GM12878 (cell line): Measurements from ENCODE around the gene PRPSAP1.

Experiments
- ASH2L ChIP-seq: fragments of 300-600, 200-600 bp; sonication (generic); IDR thresholded peaks from 2 replicates; pipeline ENCODE4 v1.6.1; 2017; ENCODE audit warnings: low read depth, mild to moderate bottlenecking, borderline replicate concordance
- EP300 ChIP-seq, 2 experiments: fragments of 150-350 bp in 1 of 2; IDR thresholded peaks; 2 replicates each; pipeline ENCODE4 v1.6.1; 2011 to 2012; ENCODE audit warnings: low read depth in 2 of 2, low read length in 2 of 2, borderline replicate concordance in 1 of 2, improper control_type of control experiment in 1 of 2, inconsistent platforms in 1 of 2; ENCODE audit not compliant: control insufficient read depth in 1 of 2
- FOS ChIP-seq: IDR thresholded peaks from 3 replicates; pipeline ENCODE4 v1.6.1; 2011; ENCODE audit warnings: borderline replicate concordance; ENCODE audit not compliant: insufficient read length; ENCODE audit errors: extremely low read depth
- HDAC2 ChIP-seq: fragments of 200-600 bp; sonication (generic); IDR thresholded peaks from 2 replicates; pipeline ENCODE4 v1.6.1; 2017
- NR2C2 ChIP-seq: IDR thresholded peaks from 2 replicates; pipeline ENCODE4 v1.6.1; 2011; ENCODE audit warnings: borderline replicate concordance, low read depth; ENCODE audit not compliant: control insufficient read depth, insufficient read length
- POLR2A ChIP-seq: IDR thresholded peaks from 2 replicates; pipeline ENCODE4 v1.6.1; 2011; ENCODE audit warnings: low read depth, mild to moderate bottlenecking, low read length
- RAD51 ChIP-seq: fragments of 450-650 bp; IDR thresholded peaks from 2 replicates; pipeline ENCODE4 v1.6.1; 2016; ENCODE audit warnings: moderate library complexity, mild to moderate bottlenecking, inconsistent platforms
- SIN3A ChIP-seq: IDR thresholded peaks from 2 replicates; pipeline ENCODE4 v1.6.1; 2012; ENCODE audit warnings: low read depth, low read length, improper control_type of control experiment
- USF2 ChIP-seq: IDR thresholded peaks from 2 replicates; pipeline ENCODE4 v1.6.1; 2011; ENCODE audit warnings: low read depth, low read length, improper control_type of control experiment, borderline replicate concordance
- ZNF384 ChIP-seq: IDR thresholded peaks from 2 replicates; pipeline ENCODE4 v1.6.1; 2012; ENCODE audit warnings: low read depth, mild to moderate bottlenecking, low read length, improper control_type of control experiment, borderline replicate concordance
- TF ChIP-seq, protein P1 (sequence below): IDR thresholded peaks from 2 replicates; pipeline ENCODE4 v1.6.1; 2012; ENCODE audit warnings: mild to moderate bottlenecking, low read depth, low read length
- TF ChIP-seq, protein P2 (sequence below), 3 experiments: IDR thresholded peaks in 2 of 3; conservative IDR thresholded peaks in 1 of 3; 2 replicates each; pipeline ENCODE4 v1.5.1; 2011; ENCODE audit warnings: low read depth in 3 of 3, low read length in 3 of 3, mild to moderate bottlenecking in 3 of 3, control low read depth in 2 of 3, moderate library complexity in 2 of 3, inconsistent platforms in 1 of 3, mixed read lengths in 1 of 3; ENCODE audit not compliant: control insufficient read depth in 2 of 3, insufficient read depth in 1 of 3; ENCODE audit errors: extremely low read depth in 1 of 3

DNA sequence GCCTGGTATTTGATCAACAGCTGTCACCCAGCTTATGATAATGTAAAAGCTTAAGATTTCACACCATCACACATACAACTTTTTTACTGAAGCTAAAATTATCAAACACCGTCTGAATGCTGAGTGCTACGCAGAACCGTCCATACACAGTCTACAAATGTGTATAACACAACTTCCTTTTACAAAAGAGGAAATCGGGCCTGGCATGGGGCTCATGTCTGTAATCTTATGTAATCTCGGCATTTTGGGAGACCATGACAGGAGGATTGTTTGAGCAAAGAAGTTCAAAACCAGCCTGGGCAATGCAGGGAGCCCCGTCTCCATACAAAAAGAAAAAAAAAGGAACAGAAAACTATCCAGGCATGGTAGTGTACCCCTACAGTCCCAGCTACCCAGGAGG, 26.0 kb downstream of the PRPSAP1 start:
- TF ChIP-seq HDAC2: no peak
- TF ChIP-seq, protein P1, sequence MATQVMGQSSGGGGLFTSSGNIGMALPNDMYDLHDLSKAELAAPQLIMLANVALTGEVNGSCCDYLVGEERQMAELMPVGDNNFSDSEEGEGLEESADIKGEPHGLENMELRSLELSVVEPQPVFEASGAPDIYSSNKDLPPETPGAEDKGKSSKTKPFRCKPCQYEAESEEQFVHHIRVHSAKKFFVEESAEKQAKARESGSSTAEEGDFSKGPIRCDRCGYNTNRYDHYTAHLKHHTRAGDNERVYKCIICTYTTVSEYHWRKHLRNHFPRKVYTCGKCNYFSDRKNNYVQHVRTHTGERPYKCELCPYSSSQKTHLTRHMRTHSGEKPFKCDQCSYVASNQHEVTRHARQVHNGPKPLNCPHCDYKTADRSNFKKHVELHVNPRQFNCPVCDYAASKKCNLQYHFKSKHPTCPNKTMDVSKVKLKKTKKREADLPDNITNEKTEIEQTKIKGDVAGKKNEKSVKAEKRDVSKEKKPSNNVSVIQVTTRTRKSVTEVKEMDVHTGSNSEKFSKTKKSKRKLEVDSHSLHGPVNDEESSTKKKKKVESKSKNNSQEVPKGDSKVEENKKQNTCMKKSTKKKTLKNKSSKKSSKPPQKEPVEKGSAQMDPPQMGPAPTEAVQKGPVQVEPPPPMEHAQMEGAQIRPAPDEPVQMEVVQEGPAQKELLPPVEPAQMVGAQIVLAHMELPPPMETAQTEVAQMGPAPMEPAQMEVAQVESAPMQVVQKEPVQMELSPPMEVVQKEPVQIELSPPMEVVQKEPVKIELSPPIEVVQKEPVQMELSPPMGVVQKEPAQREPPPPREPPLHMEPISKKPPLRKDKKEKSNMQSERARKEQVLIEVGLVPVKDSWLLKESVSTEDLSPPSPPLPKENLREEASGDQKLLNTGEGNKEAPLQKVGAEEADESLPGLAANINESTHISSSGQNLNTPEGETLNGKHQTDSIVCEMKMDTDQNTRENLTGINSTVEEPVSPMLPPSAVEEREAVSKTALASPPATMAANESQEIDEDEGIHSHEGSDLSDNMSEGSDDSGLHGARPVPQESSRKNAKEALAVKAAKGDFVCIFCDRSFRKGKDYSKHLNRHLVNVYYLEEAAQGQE: no peak
- no peak for TF ChIP-seq ZNF384
- no peak for TF ChIP-seq NR2C2
- TF ChIP-seq ASH2L: no peak
- TF ChIP-seq POLR2A: no peak
- TF ChIP-seq FOS: no peak
- no peak for TF ChIP-seq USF2
- TF ChIP-seq, protein P2, sequence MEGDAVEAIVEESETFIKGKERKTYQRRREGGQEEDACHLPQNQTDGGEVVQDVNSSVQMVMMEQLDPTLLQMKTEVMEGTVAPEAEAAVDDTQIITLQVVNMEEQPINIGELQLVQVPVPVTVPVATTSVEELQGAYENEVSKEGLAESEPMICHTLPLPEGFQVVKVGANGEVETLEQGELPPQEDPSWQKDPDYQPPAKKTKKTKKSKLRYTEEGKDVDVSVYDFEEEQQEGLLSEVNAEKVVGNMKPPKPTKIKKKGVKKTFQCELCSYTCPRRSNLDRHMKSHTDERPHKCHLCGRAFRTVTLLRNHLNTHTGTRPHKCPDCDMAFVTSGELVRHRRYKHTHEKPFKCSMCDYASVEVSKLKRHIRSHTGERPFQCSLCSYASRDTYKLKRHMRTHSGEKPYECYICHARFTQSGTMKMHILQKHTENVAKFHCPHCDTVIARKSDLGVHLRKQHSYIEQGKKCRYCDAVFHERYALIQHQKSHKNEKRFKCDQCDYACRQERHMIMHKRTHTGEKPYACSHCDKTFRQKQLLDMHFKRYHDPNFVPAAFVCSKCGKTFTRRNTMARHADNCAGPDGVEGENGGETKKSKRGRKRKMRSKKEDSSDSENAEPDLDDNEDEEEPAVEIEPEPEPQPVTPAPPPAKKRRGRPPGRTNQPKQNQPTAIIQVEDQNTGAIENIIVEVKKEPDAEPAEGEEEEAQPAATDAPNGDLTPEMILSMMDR (IDR thresholded peaks at IDR 0.05 in 2 of 3, conservative IDR thresholded peaks at IDR 0.05 in 1 of 3; ENCODE audit: control insufficient read depth in 2 of 3, extremely low read depth in 1 of 3, insufficient read depth in 1 of 3, low read depth in 3 of 3, low read length in 3 of 3): no peak
- no peak for TF ChIP-seq RAD51
- TF ChIP-seq SIN3A: no peak
- TF ChIP-seq EP300 (IDR thresholded peaks at IDR 0.05; ENCODE audit: borderline replicate concordance in 1 of 2, control insufficient read depth in 1 of 2, low read depth in 2 of 2, low read length in 2 of 2): no peak
